OCI-LY1 (cell line): Measurements from ENCODE around the gene RTL10.

ENCODE experiments used
- CTCF ChIP-seq: fragments of 200-600 bp; sonication (generic), shearing (Covaris generic); IDR thresholded peaks from 2 replicates; pipeline ENCODE4 v1.5.1; 2017; ENCODE audit warnings: mild to moderate bottlenecking, antibody characterized with exemption, low read length, moderate library complexity, mixed read lengths
- EZH2 ChIP-seq: fragments of 200-600 bp; sonication (generic), shearing (Covaris generic); IDR thresholded peaks from 2 replicates; pipeline ENCODE4 v1.8.0; 2017; ENCODE audit warnings: borderline replicate concordance, mixed run types, mild to moderate bottlenecking, antibody characterized with exemption, low read length, moderate library complexity, mixed read lengths

GRCh38 chr22:19876941-19877625 is 22.4 kb upstream of the RTL10 start:
- no peak for TF ChIP-seq CTCF
- TF ChIP-seq EZH2: no peak
